Activated B cell treated with CpG ODN at 0.5 μM for 24 hours (primary cell): ENCODE results near the gene RNF212. TPM values are rescaled to one million over a fixed set of nuclear protein-coding genes. Genes with fewer than 3 reads are reported as not detected.

Experiments used
- ATAC-seq: fragments of 200-7000 bp; cut with Tn5 transposase; one replicate; pipeline ENCODE4 v1.10.0; 2021; ENCODE audit warnings: low read depth, mild to moderate bottlenecking, moderate library complexity
- CTCF ChIA-PET: fragments of 350-600 bp; sonication (Branson Sonifier 250); formaldehyde crosslinking; loops from one replicate; lab custom pipeline; 2021; ENCODE audit warnings: antibody characterized with exemption; lab: Charles Lee
- POLR2A ChIA-PET: fragments of 350-600 bp; sonication (Branson Sonifier 250); formaldehyde crosslinking; loops from one replicate; lab custom pipeline; 2021; ENCODE audit warnings: antibody characterized with exemption; lab: Charles Lee
- DNase-seq: peaks from one replicate; pipeline ENCODE4 v3.0.0; 2022
- H3K27ac Mint-ChIP-seq: one replicate; pipeline ENCODE4 v1.8.0; 2020; ENCODE audit warnings: mixed read lengths
- H3K27me3 Mint-ChIP-seq: one replicate; pipeline ENCODE4 v1.8.0; 2021; ENCODE audit warnings: mixed read lengths
- H3K36me3 Mint-ChIP-seq: one replicate; pipeline ENCODE4 v1.8.0; 2021; ENCODE audit warnings: low read depth, mixed read lengths
- H3K4me1 Mint-ChIP-seq: one replicate; pipeline ENCODE4 v1.8.0; 2021; ENCODE audit warnings: mixed read lengths
- H3K4me3 Mint-ChIP-seq: one replicate; pipeline ENCODE4 v1.8.0; 2020; ENCODE audit warnings: mild to moderate bottlenecking, mixed read lengths
- H3K9me3 Mint-ChIP-seq: one replicate; pipeline ENCODE4 v1.8.0; 2020; ENCODE audit warnings: mixed read lengths
- intact Hi-C: fragments of 100-400 bp; cut with micrococcal nuclease; formaldehyde crosslinking; loops from one replicate; pipeline ENCODE4 v1.15.1; 2024
- total RNA-seq: library from RNA; stranded (reverse); gene quantifications from 2 replicates; pipeline ENCODE4 v1.2.3, GENCODE V29; 2022
- TF ChIP-seq, protein P1 (sequence below): fragments of 200-600 bp; IDR thresholded peaks from one replicate; pipeline ENCODE4 v1.8.0; 2022; ENCODE audit warnings: antibody characterized with exemption, mild to moderate bottlenecking

RNF212 gene
- total RNA-seq, 1 donor from 2014 or later = 2.4 TPM

DNA sequence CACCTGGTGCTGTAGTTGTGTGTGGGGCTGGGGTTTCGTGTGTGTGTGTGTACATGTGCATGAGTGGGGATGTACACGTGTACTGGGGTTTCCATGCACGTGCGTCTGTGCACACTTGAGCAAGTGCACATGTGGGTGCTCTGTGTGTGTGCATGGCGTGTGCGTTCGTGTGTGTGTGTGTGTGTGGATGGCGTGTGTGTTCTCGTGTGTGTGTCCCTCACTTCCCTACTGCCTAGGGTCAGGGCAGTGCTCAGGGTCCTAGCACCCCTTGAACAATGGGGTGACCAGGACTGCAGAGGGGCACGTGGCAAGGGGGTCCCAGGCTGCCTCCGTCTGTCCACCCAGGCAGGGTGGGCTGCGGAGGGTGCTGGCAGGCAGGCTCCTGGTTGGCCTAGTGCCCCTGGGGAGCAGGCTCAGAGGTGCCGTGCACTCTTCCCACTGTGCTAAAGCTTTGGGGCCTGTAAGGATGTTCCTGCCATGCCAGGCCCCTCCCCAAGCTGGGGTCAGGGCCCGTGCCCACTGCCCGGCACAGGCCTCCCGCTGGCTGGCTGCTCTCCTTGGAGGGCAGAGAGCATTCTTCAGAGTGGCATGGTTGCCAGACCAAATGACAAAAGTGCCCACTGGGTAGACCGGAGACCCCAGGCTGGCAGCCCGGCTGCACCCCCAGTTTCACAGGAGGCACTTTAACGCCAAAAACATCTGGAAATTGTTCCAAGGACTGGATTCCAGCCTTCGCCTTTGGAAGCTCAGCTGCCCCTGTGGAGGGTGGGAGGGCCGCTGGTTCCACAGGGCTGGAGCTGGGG, 72.8 kb downstream of the RNF212 start:
- Mint-ChIP-seq H3K4me3 (no peak overlapping the region), H3K9me3 (no peaks in the 10 kb centered on the region), H3K27me3 (peaks cover 7% of the 10 kb centered on the region), H3K36me3 (no peaks in the 10 kb centered on the region), H3K27ac (no peak overlapping the region), H3K4me1 (no peaks in the 10 kb centered on the region)
- DNase-seq (no peak), ATAC-seq (no peak)
- TF ChIP-seq, protein P1, sequence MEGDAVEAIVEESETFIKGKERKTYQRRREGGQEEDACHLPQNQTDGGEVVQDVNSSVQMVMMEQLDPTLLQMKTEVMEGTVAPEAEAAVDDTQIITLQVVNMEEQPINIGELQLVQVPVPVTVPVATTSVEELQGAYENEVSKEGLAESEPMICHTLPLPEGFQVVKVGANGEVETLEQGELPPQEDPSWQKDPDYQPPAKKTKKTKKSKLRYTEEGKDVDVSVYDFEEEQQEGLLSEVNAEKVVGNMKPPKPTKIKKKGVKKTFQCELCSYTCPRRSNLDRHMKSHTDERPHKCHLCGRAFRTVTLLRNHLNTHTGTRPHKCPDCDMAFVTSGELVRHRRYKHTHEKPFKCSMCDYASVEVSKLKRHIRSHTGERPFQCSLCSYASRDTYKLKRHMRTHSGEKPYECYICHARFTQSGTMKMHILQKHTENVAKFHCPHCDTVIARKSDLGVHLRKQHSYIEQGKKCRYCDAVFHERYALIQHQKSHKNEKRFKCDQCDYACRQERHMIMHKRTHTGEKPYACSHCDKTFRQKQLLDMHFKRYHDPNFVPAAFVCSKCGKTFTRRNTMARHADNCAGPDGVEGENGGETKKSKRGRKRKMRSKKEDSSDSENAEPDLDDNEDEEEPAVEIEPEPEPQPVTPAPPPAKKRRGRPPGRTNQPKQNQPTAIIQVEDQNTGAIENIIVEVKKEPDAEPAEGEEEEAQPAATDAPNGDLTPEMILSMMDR = no peak
- intact Hi-C loops = no loop called here
- CTCF ChIA-PET = no interaction called here
- POLR2A ChIA-PET = interaction anchor here (0.6 kb wide), 1 partner anchor 191 kb away, joined by 3 read pairs; no protein-coding TSS in a partner anchor

- TF ChIP-seq, protein P1 = no peak
- no peaks in the 10 kb centered on the region for H3K9me3 Mint-ChIP-seq
- no peak for DNase-seq
- ChIA-PET POLR2A (no interaction called here), CTCF (no interaction called here)
- ATAC-seq = no peak
- no peak overlapping the region for H3K4me3 Mint-ChIP-seq
- no peak overlapping the region for H3K27ac Mint-ChIP-seq
- peaks cover 4% of the 10 kb centered on the region for H3K27me3 Mint-ChIP-seq
- no peaks in the 10 kb centered on the region for H3K36me3 Mint-ChIP-seq
- H3K4me1 Mint-ChIP-seq = no peaks in the 10 kb centered on the region
- intact Hi-C loops = no loop called here
These were observed 73.6 kb downstream of the RNF212 start for GRCh38 chr4:1039493-1040343.

DNA sequence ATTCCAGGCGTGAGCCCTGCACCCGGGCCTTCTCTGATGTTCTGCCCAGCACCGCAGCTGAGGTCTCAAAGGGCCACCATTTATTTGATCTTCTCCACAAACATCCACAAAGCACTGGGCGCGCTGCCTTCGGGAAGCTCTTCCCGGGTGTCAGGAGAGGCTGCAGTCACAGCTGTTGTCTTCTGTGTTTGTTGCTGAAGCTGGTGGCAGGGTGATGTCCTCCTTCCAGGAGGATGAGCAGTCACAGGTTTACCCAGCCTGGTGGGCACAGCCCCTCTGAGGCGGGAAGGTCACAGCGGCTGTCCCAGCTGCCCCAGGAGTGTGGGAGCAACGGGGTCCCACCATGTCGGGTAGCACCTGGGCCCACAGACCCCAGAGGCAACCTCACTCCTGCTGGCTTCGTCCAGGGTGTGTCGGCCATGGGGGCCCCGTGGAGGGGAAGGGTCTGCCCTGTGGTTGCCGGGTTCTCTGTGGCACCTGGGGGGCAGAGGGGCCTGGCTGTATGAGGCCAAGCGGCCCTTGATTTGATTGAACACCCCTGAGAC, 74.3 kb downstream of the RNF212 start:
- H3K4me1 Mint-ChIP-seq = no peaks in the 10 kb centered on the region
- intact Hi-C loops = no loop called here
- H3K36me3 Mint-ChIP-seq = no peaks in the 10 kb centered on the region
- peaks cover 4% of the 10 kb centered on the region for H3K27me3 Mint-ChIP-seq
- ChIA-PET POLR2A (no interaction called here), CTCF (no interaction called here)
- TF ChIP-seq, protein P1 = no peak
- H3K27ac Mint-ChIP-seq = no peak overlapping the region
- DNase-seq = no peak
- ATAC-seq = no peak
- H3K9me3 Mint-ChIP-seq = no peaks in the 10 kb centered on the region
- H3K4me3 Mint-ChIP-seq = no peak overlapping the region

DNA sequence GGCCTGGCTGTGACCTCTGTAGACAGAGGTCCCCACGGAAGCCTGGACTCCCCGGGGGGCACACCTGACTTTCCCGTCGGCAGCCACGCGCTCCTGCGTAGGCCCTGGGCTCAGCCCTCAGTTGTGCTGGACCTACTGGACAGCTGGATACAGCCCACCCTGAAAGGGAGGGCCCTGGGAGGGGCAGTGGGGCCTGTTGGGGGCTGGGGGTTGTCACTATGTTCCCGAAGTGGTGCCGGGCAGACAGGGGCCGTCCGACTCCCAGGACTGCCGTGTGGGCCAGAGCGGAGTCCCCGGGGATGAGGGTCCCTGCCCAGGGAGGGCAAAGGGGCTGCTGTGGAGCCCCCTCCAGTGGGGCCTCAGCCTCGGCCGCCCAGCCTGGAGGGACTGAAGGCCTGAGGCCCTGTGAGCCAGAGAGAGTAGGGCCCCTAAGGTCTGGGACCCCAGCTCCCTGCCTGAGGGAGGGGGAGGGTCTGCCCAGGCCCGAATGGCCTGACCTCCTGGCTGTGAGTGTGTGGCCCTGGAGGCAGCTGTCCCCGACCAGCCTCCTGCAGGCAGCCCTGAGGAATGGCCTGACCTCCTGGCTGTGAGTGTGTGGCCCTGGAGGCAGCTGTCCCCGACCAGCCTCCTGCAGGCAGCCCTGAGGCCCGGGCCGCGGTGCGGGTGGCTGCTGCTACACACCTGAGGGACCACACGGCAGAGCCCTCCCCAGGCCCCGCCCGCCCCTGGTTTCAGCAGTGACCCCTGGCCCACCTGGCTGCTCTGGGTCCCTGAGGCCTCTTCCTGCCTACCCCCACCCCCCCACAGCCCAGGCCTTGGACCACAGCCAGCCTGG, 76.2 kb downstream of the RNF212 start:
- CTCF ChIA-PET = interaction anchor here (0.5 to 1.2 kb wide), 2 partner anchors 256 to 294 kb away, joined by 3 read pairs; no protein-coding TSS in a partner anchor
- no peak for DNase-seq
- POLR2A ChIA-PET = no interaction called here
- H3K36me3 Mint-ChIP-seq = no peaks in the 10 kb centered on the region
- H3K4me1 Mint-ChIP-seq = no peaks in the 10 kb centered on the region
- intact Hi-C loops = no loop called here
- H3K27me3 Mint-ChIP-seq = no peaks in the 10 kb centered on the region
- no peak overlapping the region for H3K4me3 Mint-ChIP-seq
- ATAC-seq = no peak
- H3K27ac Mint-ChIP-seq = no peak overlapping the region
- TF ChIP-seq, protein P1 = no peak
- no peaks in the 10 kb centered on the region for H3K9me3 Mint-ChIP-seq
